HG03575 (cell line): ENCODE measurements around the gene CAPZB.
"Not testable (repeated sequence)": the region's sequence is repeated elsewhere in the genome, so short reads cannot be mapped to it uniquely, and the experiment has no call there.

Experiments
- ATAC-seq: cut with Tn5 transposase; IDR thresholded peaks from one replicate; pipeline ENCODE4 v1.9.1; 2021; ENCODE audit not compliant: unreplicated experiment, insufficient number of reproducible peaks, low FRiP score; ENCODE audit errors: extremely low read depth

CAPZB gene

GRCh38 chr1:19312782-19313635, 172.3 kb downstream of the CAPZB start:
- no peak for ATAC-seq

- ATAC-seq = no peak
Observed at GRCh38 chr1:19311931-19312781, 173.2 kb downstream of the CAPZB start, which contains the start of the genes AKR7A2 and SLC66A1. TSS of gene AKR7A2 (minus strand) at chr1:19312144. CDS start at chr1:19312124, 20 bp downstream. TSS of gene SLC66A1 (plus strand) at chr1:19312326. CDS start at chr1:19317678, 5,352 bp downstream.

GRCh38 chr1:19311503-19311930, 173.8 kb downstream of the CAPZB start:
- no peak for ATAC-seq

- ATAC-seq = no peak
Observed at GRCh38 chr1:19310720-19311502, 174.4 kb downstream of the CAPZB start.

- no peak for ATAC-seq
Observed at GRCh38 chr1:19310061-19310460, 175.3 kb downstream of the CAPZB start.

GRCh38 chr1:19309123-19309813, 176.1 kb downstream of the CAPZB start:
- ATAC-seq = no peak

GRCh38 chr1:19308509-19308907, 176.8 kb downstream of the CAPZB start:
- no peak for ATAC-seq

GRCh38 chr1:19307794-19308508, 177.4 kb downstream of the CAPZB start:
- no peak for ATAC-seq

- no peak for ATAC-seq
Observed at GRCh38 chr1:19306941-19307340, 178.4 kb downstream of the CAPZB start.

GRCh38 chr1:19305880-19306279, 179.5 kb downstream of the CAPZB start:
- no peak for ATAC-seq

GRCh38 chr1:19304081-19304480, 181.3 kb downstream of the CAPZB start:
- not testable (repeated sequence) for ATAC-seq

- no peak for ATAC-seq
Observed at GRCh38 chr1:19300211-19300610, 185.1 kb downstream of the CAPZB start.

GRCh38 chr1:19294638-19295037, 190.7 kb downstream of the CAPZB start:
- ATAC-seq = no peak

- ATAC-seq = no peak
Observed at GRCh38 chr1:19289244-19289643, 196.1 kb downstream of the CAPZB start.
